Fibroblast of peridontal ligament (primary cell): Measurements from ENCODE around the gene ABHD3.
"Not testable (repeated sequence)": the region's sequence is repeated elsewhere in the genome, so short reads cannot be mapped to it uniquely, and the experiment has no call there.

ENCODE experiments used
- DNase-seq: peaks from one replicate; pipeline ENCODE4 v3.0.0-alpha.2; 2010; ENCODE audit errors: extremely low read depth

The ABHD3 gene

GRCh38 chr18:21650311-21650710, 54.3 kb downstream of the ABHD3 start:
- no peak for DNase-seq

- not testable (repeated sequence) for DNase-seq
These were observed 64.2 kb downstream of the ABHD3 start for GRCh38 chr18:21640375-21640774.

DNA sequence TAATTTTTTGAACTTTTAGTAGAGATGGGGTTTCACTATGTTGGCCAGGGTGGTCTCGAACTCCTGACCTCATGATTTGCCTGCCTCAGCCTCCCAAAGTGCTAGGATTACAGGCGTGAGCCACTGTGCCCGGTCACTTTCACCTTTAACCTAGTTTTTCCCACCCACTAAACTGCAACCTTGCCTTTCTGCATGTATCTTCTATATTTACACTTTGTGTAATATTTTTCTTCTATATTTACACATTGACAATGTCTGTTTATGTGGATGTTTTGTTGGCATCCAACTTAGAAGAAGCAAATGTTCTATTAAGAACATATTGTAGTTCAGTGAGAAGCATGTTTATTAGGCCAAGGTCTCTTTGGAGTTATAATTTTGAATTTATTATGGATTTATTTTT, 65.8 kb downstream of the ABHD3 start:
- no peak for DNase-seq

GRCh38 chr18:21636769-21637168, 67.8 kb downstream of the ABHD3 start:
- DNase-seq = no peak

- no peak for DNase-seq
These were observed 69.9 kb downstream of the ABHD3 start for GRCh38 chr18:21634588-21635199.

DNA sequence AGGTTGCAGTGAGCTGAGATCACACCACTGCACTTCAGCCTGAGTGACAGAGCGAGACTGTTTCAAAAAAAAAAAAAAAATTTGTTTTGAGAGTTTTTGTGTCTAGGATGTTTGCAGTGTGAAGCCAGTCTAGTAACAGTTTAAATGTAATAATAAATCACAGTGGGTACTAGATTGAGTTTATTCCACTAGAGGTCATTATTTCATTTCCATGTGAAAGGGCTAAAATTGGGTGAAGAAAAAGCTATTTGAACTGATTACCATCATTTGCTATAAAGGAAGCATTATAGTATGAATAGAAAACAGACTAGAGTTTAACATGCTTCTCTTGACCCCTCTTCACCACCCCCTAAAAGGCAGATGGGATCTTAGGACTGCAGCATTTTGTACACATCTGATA, 72.2 kb downstream of the ABHD3 start:
- peak; percentile 18 for DNase-seq

DNA sequence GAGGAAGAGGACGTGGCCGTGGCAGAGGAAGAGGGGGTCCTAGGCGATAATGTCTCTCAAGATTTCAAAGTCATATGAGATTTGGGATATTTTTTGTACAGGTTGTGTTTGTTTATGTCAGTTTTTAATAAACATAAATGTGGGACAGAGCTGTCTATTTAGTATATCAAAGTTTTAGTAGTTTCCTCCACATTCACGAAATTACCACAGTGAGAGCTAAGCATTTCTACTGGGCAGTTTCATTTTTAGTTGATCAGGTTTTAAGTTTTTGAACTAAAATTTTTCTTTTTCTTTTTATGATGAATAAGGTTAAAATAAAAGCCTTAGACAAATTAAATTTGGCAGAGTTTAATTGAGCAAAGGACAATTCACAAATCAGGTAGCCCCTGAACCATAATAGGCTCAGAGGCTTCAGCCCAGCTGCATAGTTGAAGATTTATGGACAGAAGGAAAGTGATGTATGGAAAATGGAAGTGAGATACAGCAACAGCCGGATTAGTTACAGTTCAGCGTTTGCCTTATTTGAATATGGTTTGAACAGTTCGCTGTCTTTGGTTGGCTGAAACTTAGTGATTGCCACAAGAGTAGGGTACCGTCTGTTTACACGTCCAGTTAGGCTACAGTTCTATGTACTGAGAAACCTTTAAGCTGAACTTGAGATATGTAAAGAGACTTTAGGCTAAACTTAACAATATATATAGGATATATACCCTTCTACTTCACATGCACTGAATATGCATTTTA, 75.3 kb downstream of the ABHD3 start:
- no peak for DNase-seq

GRCh38 chr18:21621640-21622039, 82.9 kb downstream of the ABHD3 start:
- DNase-seq = not testable (repeated sequence)

- DNase-seq = peak; percentile 84
These were observed 92.2 kb downstream of the ABHD3 start, which contains the start of gene SNRPD1 for GRCh38 chr18:21612125-21613039. TSS of gene SNRPD1 (plus strand) at chr18:21612314. CDS start at chr18:21612430, 116 bp downstream.

- peak; percentile 6 for DNase-seq
These were observed 93.0 kb downstream of the ABHD3 start for GRCh38 chr18:21611401-21612124.

DNA sequence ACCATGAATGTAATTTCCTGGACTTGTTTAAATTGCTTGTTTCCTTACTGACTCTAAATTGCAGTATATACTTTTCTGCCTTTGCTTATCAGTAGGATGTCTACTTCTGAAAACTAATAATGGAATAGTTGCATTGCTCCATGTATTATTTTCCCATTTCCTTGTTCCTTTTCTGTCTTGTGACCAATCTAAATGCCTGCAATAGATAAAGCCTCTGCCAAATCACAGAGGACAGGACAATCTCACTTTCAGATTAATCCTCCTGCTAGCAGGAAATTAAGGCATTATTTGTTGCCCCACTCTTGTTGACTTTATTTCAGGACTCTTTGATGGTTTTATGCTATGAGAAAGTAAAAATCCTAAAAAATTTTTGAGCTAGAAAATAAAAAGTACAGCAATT, 99.4 kb downstream of the ABHD3 start:
- DNase-seq = no peak

- DNase-seq = peak; percentile 35
These were observed 99.9 kb downstream of the ABHD3 start for GRCh38 chr18:21604671-21605070.

GRCh38 chr18:21602299-21602587, 102.3 kb downstream of the ABHD3 start:
- no peak for DNase-seq
